HG03520 (cell line): Measurements from ENCODE around the gene CCDC39.
"Not testable (repeated sequence)": the region's sequence is repeated elsewhere in the genome, so short reads cannot be mapped to it uniquely, and the experiment has no call there.

Experiments
- ATAC-seq: cut with Tn5 transposase; IDR thresholded peaks from one replicate; pipeline ENCODE4 v1.9.1; 2021; ENCODE audit warnings: mild to moderate bottlenecking, moderate library complexity; ENCODE audit not compliant: unreplicated experiment

The CCDC39 gene

GRCh38 chr3:180626844-180627243 is 52.4 kb downstream of the CCDC39 start:
- ATAC-seq = peak; percentile 80

GRCh38 chr3:180624714-180625113 is 54.6 kb downstream of the CCDC39 start:
- ATAC-seq = peak; percentile 61

DNA sequence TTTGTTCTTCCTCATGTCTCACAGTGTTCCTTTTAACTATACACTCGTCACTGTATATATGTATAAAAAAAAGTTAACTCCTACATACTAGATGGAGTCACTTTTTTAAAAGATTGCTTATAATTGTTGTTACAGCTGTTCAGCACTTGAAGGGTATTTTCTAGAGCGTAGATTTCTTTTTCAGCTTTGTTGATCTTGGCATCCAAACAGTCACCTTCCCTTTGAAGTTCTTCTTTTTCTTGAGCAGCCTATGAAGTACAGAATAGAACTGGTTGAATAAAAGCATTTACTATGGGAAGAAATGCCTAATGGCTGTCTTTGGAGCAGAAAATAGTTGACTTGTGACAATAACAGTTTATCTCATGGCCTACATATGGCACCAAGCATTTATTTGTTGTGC is 59.6 kb downstream of the CCDC39 start:
- ATAC-seq = no peak

GRCh38 chr3:180618563-180618962 is 60.7 kb downstream of the CCDC39 start:
- ATAC-seq = not testable (repeated sequence)

GRCh38 chr3:180617049-180617448 is 62.2 kb downstream of the CCDC39 start:
- ATAC-seq = no peak

DNA sequence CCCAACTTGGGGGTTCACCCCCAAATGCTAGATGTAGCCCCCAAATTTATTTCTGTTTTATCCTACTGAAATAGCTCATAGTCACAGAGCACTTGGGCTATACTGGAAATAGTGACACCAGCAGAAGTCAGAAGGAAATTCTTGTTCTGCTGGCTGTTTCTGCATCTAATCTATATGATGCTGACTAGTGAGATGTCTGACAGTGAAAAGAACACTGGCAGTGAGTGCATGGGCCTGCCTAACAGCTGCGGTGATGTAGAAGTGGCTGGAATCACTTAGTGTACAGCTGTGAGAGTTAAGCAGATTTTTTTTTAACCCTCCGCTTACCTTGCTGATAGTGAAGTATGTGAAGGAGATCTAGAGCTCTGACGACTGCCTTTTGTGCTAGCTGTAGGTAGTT is 63.3 kb downstream of the CCDC39 start:
- no peak for ATAC-seq

DNA sequence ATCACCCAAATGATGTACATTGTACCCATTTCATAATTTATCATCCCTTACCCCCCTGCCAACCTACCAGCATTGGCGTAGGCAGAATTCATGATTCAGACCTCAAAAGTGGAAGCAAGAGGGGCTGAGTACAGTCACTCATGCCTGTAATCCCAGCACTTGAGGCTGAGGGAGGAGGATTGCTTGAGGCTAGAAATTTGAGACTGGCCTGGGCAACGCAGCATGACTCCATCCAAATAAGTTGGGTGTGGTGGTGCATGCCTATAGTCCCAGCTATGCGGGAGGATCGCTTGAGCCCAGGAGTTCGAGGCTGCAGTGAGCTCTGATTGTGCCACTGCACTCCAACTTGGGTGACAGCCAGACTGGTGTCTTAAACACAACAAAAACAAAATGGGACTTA is 66.9 kb downstream of the CCDC39 start:
- ATAC-seq = no peak

DNA sequence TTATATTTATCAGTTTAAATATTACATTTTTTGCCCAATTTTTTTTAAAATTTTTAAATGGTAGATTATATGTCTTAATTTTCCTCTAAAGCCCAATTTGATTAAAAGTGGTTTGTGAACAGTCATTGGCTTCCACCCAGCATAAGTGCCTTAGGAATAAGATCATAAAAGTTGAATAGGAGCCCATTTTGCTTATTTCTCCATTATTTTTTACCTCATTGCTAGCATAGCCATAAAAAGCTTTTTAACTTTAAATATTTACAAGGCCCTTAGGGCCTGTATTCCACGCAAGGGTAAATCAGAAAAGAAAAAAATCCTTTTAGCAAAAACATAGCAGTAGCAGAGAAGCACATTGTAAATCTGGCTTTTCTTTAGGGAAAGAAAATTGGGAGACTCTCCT is 68.3 kb downstream of the CCDC39 start:
- no peak for ATAC-seq

GRCh38 chr3:180601688-180602666 is 77.3 kb downstream of the CCDC39 start, which contains the start of gene TTC14:
Gene TTC14 (plus strand): TSS chr3:180602163. CDS start chr3:180602262, 99 bp downstream.
- ATAC-seq = peak; percentile 99

DNA sequence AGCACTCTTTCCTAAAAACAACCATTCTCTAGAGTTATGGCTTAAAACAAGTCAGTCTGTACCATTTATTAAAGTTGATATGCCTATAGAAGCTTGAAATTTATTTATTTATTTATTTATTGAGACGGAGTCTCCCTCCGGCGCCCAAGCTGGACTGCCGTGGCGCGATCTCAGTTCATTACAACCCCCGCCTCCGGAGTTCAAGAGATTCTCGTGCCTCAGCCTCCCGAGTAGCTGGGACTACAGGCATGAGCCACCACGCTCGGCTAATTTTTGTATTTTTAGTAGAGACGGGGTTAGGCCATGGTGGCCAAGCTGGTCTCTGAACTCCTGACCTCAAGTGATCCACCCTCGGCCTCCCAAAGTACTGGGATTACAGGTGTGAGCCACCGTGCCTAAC is 78.8 kb downstream of the CCDC39 start:
- no peak for ATAC-seq

GRCh38 chr3:180595559-180595935 is 83.7 kb downstream of the CCDC39 start:
- ATAC-seq = no peak

DNA sequence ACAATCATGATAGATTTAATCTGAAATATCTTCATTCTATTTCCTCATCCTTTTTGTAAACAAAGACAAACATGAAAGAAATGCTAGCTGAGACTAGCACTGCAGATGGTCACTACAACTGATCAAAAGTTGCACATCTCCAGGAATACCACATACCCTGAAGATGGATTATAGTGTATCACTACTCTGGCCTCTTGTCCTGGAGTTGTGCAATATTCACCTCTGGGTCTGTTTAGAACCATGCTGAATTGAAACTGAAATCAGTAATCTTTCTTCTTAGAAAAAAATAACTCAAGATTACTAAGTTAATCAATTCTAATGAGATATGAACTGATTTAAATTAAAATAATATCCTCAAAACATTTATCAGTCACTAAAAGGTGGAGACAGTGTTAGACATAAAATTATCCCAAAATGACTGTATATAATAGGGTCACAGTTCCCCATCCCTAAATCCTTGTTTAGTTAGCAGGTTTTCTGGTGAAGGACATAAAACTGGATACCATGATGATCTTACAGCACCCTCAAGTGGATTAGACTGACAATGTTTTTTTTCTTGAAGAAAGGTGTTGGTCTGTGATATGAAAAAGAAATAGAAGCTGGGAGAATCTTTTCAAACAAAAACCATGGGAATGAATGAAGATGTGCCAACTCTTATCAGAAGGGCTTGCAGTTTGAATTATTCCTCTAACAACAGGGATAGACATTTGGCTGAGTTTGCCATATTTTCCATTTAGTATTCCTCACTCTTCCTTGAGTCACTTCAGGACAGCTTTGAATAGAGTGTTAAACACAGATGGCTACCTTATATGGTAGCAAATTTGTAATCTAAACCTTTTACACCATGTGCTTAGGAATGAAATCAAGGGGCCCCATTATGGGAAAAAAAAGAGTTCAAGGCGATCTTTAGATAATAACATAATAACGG is 84.4 kb downstream of the CCDC39 start:
- no peak for ATAC-seq

DNA sequence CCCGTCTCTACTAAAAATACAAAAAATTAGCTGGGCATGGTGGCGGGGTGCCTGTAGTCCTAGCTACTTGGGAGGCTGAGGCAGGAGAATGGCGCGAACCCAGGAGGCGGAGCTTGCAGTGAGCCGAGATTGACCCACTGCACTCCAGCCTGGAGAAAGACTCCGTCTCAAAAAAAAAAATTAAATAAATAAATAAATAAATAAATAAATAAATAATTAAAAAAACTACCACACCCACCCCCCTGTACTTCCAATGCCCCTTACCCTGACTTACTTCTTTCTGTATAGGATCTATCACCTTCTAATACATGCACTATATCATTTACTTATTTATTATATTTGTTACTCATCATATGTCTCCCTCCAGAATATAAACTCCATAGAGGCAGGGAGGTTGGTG is 85.7 kb downstream of the CCDC39 start:
- not testable (repeated sequence) for ATAC-seq

GRCh38 chr3:180590396-180590795 is 88.9 kb downstream of the CCDC39 start:
- ATAC-seq = no peak

DNA sequence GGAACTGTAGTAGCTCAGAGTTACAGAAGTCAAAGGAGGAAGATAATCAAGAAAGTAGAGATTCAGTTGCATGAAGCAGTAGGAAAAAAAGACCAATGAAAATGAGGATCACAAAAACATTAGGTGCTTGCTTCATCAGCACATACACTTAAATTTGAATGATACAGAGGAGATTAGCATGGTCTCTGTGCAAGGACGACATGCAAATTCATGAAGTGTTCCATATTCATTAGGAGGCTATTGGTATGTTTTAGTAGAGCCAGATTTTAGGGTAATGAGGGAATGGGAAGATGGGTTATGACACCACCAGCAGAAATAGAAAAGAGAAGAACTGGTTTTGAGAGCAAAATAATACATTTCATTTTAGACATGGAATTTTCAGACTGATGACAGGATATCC is 98.4 kb downstream of the CCDC39 start:
- no peak for ATAC-seq

DNA sequence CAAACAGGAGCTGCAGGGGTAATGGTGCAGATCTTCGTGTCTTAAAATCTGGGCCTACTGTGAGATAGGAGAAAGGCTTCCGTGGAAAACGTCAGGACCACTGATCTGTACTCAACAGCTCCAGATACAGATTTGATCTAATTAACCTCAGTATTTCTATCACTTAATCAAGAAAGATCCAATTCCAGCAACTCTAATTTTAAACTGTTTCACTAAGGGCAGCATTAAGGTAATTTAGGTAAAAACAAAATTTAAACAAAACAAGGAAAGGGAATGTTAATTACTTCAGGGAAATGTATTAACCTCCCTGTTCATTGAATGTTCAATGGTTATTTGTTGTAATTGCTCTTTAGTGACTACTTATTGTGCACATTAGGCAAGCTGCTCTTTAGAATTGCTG is 103.7 kb downstream of the CCDC39 start:
- no peak for ATAC-seq

DNA sequence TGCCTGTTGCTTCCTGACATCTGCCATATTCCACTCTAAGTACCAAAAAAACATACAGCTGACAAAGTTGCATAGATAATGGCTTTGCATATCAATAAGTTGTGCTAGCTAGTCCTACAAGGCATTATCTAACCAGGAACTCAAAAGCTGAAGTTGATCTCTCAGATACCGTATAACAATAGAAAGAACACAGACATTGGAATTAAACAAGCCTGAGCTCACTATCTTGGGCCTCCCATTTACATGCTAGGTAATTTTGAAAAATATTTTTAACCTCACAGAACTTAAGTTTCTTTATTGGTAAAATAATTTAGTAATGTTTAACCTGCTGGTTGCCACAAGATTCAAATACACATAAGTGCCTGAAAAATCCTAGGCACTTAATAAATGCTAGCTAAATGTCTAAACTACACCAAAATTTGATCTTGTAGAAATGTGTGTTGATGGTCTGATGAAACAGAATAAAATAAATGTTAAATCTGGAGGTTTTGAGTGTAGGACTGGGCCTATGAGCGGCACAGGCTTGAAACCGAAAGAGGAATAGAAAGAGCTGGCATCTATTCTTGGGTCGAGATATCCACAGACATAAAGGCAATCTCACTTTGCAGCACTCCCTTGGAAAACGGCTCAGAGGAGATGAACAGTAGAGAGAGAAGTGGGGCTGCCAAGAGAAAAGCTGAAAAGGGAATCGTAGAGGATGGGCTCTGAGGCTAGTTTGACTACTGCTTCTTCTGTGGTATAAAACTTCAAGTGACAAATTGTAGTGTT is 107.3 kb downstream of the CCDC39 start:
- ATAC-seq = peak; percentile 74

GRCh38 chr3:180570238-180570637 is 109.1 kb downstream of the CCDC39 start:
- ATAC-seq = no peak

GRCh38 chr3:180564676-180565075 is 114.6 kb downstream of the CCDC39 start:
- ATAC-seq = no peak
